Activated CD4-positive, alpha-beta T cell treated with anti-CD3 and anti-CD28 coated beads, Interleukin-2, amount 10 ng/mL, durations not matched to agents 24 days and 14 days (primary cell): Measurements from ENCODE around the gene NCR3LG1. TPM values are rescaled to one million over a fixed set of nuclear protein-coding genes. Genes with fewer than 3 reads are reported as not detected.

Experiments used
- DNase-seq: peaks from one replicate; pipeline ENCODE4 v3.0.0; 2022
- H3K27ac Mint-ChIP-seq: one replicate; pipeline ENCODE4 v1.8.0; 2022; ENCODE audit warnings: mild to moderate bottlenecking, mixed read lengths
- H3K27me3 Mint-ChIP-seq: one replicate; pipeline ENCODE4 v1.8.0; 2022; ENCODE audit warnings: mixed read lengths
- H3K36me3 Mint-ChIP-seq: one replicate; pipeline ENCODE4 v1.8.0; 2022; ENCODE audit warnings: low read depth, mild to moderate bottlenecking, mixed read lengths
- H3K4me1 Mint-ChIP-seq: one replicate; pipeline ENCODE4 v1.8.0; 2021; ENCODE audit warnings: mixed read lengths
- H3K4me3 Mint-ChIP-seq: one replicate; pipeline ENCODE4 v1.8.0; 2022; ENCODE audit warnings: mild to moderate bottlenecking, moderate library complexity, mixed read lengths
- H3K9me3 Mint-ChIP-seq: one replicate; pipeline ENCODE4 v1.8.0; 2021; ENCODE audit warnings: mixed read lengths
- intact Hi-C: fragments of 100-400 bp; cut with micrococcal nuclease; formaldehyde crosslinking; loops from one replicate; pipeline ENCODE4 v1.15.1; 2023
- total RNA-seq: library from RNA; stranded (reverse); gene quantifications from 2 replicates; pipeline ENCODE4 v1.2.3, GENCODE V29; 2022

The NCR3LG1 gene
- total RNA-seq, 1 donor from 2014 or later, result 4.5 TPM

DNA sequence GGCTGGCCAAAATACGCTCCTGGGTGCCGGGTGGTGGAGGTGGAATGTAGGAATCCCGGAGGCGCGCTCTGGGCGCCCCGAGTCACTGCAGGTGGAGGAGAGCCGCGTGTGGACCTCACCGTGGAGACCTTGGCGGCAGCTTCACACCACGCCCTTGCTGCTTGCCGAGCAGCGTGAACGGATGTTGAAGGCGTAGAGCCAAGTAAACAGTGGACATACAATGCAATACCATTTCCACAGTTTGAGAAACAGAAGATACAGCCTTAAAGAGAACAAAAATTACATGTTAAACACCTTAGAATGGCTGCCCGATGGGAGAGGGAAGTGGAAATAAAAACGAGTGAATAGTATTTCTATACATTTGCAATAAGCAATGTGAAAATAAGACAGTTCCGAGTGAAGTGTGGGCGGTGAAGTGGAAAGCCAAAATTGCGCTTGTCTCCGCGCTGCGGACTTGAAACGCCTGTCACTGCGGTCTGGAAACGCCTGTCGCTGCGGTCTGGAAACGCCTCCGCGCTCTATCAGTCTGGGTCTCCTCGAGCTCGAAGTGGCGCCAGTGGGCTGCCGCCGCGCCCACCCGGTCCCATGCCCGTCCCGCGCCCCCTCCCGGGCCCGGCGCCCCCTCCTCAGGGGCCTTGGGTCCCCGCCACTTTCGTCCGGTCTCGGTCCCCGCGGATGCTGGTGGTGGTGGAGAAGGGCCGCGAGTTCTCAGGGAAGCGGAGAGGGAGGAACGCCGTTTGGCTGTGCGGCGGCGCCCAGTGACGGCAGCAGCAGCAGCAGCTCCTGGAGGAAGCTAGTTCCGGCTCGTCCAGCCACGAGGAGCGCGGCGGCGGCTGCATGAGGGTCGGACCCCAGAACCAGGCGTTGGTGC, 1.6 kb downstream of the NCR3LG1 start:
- H3K4me1 Mint-ChIP-seq, result peaks cover 27% of the 10 kb centered on the region
- intact Hi-C loops, result loop anchor here (1.0 to 5.0 kb wide), 3 partner anchors 55 to 276 kb away; partner anchors contain the start of gene RPS13

DNA sequence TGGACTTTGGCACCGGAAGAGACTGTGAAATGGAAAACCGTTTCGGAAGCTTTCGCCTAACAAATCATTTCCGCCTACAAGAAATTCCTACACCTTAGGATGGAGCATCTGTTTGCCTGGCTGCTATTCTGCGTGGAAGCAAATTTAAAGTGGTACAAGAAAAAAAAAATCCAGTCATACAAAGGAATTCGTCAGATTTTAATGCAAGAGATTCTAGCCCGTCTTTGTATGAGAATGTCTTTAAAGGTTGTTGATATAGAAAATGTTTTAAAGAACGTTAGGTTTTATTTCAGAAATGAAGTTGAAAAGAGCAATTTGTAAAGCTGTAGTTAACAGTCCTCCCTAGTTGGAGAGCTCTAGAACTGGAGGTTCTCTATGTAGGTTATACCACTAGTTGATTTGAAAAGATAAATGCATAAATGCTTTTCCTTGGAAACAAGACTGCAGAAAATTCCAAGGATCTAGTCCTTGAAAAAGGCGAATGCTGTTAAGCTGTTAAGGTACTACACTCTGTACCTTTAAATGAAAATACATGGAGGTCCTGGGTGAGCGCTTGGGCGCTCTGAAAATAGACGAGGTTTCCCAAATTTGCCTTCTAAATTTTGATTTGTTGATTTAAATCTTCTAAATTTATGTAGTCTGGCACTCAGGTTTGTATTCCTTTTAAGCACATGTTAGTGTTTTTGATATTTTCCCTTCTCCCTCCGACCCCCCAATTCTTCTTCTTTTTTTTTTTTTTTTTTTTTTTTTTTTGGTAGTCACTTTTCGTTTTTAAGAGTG, 2.4 kb downstream of the NCR3LG1 start:
- peak overlapping the region; percentile 93 for H3K4me3 Mint-ChIP-seq
- H3K36me3 Mint-ChIP-seq, result peaks cover 5% of the 10 kb centered on the region
- peaks cover 34% of the 10 kb centered on the region for H3K27me3 Mint-ChIP-seq
- no peaks in the 10 kb centered on the region for H3K9me3 Mint-ChIP-seq
- peaks cover 29% of the 10 kb centered on the region for H3K4me1 Mint-ChIP-seq
- intact Hi-C loops, result loop anchor here (1.0 to 5.0 kb wide), 7 partner anchors 14 to 451 kb away; partner anchors contain the start of genes KCNJ11 and RPS13
- H3K27ac Mint-ChIP-seq, result peak overlapping the region; percentile 82
- DNase-seq, result no peak

More for the DNA sequence above, 1.6 kb downstream of the NCR3LG1 start:
- H3K9me3 Mint-ChIP-seq, result no peaks in the 10 kb centered on the region
- peak; percentile 83 for DNase-seq
- peak overlapping the region; percentile 92 for H3K27ac Mint-ChIP-seq
- H3K4me3 Mint-ChIP-seq, result peak overlapping the region; percentile 93
- H3K36me3 Mint-ChIP-seq, result peaks cover 4% of the 10 kb centered on the region
- peaks cover 34% of the 10 kb centered on the region for H3K27me3 Mint-ChIP-seq

DNA sequence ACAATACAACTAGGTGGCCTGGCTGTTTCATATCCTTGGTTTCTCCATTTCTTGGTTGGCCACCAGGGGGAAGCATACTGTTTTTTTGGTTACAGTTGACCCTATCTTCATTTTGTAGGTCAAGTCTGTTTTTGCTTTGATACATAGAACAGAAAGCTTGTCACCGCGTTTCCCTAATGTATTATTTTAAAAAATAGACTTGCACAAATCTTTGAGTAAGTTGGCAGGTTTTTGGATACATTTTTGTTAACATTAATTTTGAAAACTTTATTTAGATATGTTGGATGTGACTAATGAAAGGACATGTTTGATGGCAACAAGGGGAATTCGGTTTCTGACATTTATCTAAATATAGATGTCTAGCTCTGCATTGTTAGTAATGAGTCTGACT, 3.0 kb downstream of the NCR3LG1 start:
- Mint-ChIP-seq H3K36me3 (peaks cover 6% of the 10 kb centered on the region), H3K4me3 (peak overlapping the region; percentile 93), H3K4me1 (peaks cover 29% of the 10 kb centered on the region), H3K27ac (peak overlapping the region; percentile 16), H3K9me3 (no peaks in the 10 kb centered on the region), H3K27me3 (peaks cover 34% of the 10 kb centered on the region)
- peak; percentile 90 for DNase-seq
- intact Hi-C loops, result loop anchor here (1.0 to 5.0 kb wide), 5 partner anchors 14 to 452 kb away; partner anchors contain the start of genes KCNJ11 and RPS13

DNA sequence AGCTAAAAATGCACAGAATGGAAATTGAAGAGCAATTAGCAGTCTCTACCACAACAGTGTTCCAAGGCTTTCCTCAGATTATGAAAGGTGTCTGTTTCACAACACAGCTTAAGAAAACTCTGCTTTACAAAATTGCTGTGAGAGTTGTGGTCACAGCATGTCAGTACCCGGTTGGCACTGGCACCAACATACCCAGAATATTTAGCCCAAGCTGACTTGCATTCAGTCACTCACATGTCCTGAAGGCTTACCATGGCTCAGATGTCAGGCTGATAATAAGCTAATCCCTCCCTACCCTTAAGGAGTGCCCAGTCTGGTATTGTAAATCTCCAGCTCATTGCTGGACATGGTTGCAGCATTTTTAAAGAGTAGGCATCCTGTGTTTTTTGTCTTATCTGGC, 14.9 kb downstream of the NCR3LG1 start:
- no peak overlapping the region for H3K27ac Mint-ChIP-seq
- peaks cover 21% of the 10 kb centered on the region for H3K9me3 Mint-ChIP-seq

DNA sequence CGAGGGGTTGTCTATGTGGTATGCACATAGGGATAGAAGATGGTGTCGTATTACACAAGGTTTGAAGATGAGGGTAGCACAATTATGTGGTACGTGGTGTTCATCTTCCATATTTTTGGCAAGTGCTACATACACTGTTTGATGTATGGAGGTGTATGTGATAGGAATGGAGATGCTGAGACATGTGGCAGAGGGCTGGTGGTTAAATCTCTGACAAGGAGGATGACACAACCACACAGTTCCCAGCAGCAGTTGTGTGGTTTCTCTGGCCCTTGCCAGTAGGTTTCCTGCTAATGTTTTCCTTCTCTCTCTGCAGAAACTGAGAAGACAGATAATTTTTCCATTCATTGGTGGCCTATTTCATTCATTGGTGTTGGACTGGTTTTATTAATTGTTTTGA, 17.0 kb downstream of the NCR3LG1 start:
- peak overlapping the region; percentile 45 for H3K27ac Mint-ChIP-seq

More for the DNA sequence above, 14.9 kb downstream of the NCR3LG1 start:
- DNase-seq, result no peak
- H3K4me3 Mint-ChIP-seq, result no peak overlapping the region
- H3K27me3 Mint-ChIP-seq, result peaks cover 5% of the 10 kb centered on the region
- peaks cover 34% of the 10 kb centered on the region for H3K36me3 Mint-ChIP-seq
- peaks cover 10% of the 10 kb centered on the region for H3K4me1 Mint-ChIP-seq
- intact Hi-C loops, result no loop called here

DNA sequence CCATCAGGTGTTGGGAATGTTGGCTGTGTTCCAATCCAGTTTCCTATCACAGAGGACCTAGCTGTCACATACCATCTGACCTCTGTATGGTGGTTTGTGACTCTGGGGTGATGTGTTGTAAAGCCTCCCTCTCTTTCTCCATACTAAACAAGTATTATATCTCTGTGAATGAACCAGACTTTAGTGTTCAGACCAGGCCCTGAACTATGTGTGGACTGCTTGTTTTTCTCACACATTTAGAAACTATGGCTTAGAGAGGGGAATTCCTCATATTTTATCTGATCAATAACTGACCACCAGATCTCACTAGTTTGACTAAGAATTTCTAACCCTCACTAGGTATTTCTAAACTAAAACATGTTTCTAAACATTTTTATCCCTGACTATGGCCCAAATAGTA, 17.5 kb downstream of the NCR3LG1 start:
- H3K4me1 Mint-ChIP-seq, result peaks cover 10% of the 10 kb centered on the region
- peak overlapping the region; percentile 45 for H3K27ac Mint-ChIP-seq
- H3K9me3 Mint-ChIP-seq, result peaks cover 31% of the 10 kb centered on the region
- intact Hi-C loops, result loop anchor here (1.0 kb wide), 1 partner anchor 138 kb away; no protein-coding TSS in a partner anchor
- peaks cover 45% of the 10 kb centered on the region for H3K36me3 Mint-ChIP-seq
- H3K4me3 Mint-ChIP-seq, result peak overlapping the region; percentile 20
- H3K27me3 Mint-ChIP-seq, result peaks cover 5% of the 10 kb centered on the region
- no peak for DNase-seq

More for the DNA sequence above, 17.0 kb downstream of the NCR3LG1 start:
- H3K4me3 Mint-ChIP-seq, result no peak overlapping the region
- peaks cover 45% of the 10 kb centered on the region for H3K36me3 Mint-ChIP-seq
- DNase-seq, result no peak
- intact Hi-C loops, result loop anchor here (1.0 kb wide), 1 partner anchor 14 kb away; no protein-coding TSS in a partner anchor
- peaks cover 31% of the 10 kb centered on the region for H3K9me3 Mint-ChIP-seq
- peaks cover 5% of the 10 kb centered on the region for H3K27me3 Mint-ChIP-seq
- peaks cover 10% of the 10 kb centered on the region for H3K4me1 Mint-ChIP-seq

DNA sequence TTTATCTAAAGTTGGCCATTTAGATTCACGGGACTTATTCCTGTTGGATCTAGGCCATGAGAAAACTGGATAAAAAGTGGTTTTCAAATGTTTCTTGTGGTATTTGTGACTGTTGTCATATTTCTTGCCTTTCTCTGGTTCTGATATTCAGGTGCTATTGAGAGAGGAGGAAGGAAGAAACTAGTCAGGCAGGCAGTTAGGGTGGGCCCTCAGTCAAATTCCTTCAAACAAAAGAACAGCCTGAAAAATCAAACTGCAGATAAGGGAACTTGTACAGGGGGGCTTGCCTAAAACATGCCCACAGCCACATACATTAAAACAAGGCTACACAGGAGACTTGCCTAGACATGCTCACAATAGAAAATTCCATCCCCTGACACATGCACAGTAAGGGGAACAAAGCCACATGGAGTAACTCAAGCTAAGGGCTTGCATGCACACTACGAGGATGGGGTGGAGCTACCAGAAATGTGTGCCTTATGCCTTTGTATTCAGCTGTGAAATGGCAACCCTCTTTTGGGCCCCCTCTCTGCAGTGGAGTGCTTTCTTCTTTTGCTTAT, 18.2 kb downstream of the NCR3LG1 start:
- no peak overlapping the region for H3K4me3 Mint-ChIP-seq
- peak overlapping the region; percentile 40 for H3K27ac Mint-ChIP-seq
- H3K36me3 Mint-ChIP-seq, result peaks cover 47% of the 10 kb centered on the region
- H3K9me3 Mint-ChIP-seq, result peaks cover 31% of the 10 kb centered on the region
- H3K4me1 Mint-ChIP-seq, result peaks cover 10% of the 10 kb centered on the region
- DNase-seq, result no peak
- intact Hi-C loops, result loop anchor here (1.0 kb wide), 1 partner anchor 138 kb away; no protein-coding TSS in a partner anchor
- H3K27me3 Mint-ChIP-seq, result peaks cover 5% of the 10 kb centered on the region

DNA sequence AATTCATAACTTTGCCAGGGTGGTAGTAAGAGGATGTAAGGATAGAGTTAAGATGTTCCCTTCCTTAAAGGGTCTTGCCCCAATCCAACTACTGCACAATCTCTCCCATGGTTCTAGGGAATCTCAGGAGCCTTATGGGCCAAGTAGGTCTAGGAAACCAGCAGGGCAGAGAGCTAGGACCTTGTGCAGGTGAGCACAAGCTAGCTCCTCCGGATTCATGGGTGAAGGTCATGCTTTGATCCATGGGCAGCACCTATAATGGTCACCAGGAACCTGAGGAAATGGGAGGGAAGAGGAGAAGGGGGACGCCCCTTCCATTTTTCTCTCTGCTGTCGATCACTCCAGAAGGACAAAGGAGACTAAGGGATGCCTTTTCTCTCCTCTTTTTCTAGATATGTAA, 20.0 kb downstream of the NCR3LG1 start:
- H3K9me3 Mint-ChIP-seq, result peaks cover 31% of the 10 kb centered on the region
- intact Hi-C loops, result no loop called here
- H3K27me3 Mint-ChIP-seq, result no peaks in the 10 kb centered on the region
- H3K4me3 Mint-ChIP-seq, result no peak overlapping the region
- no peak overlapping the region for H3K27ac Mint-ChIP-seq
- peaks cover 10% of the 10 kb centered on the region for H3K4me1 Mint-ChIP-seq
- DNase-seq, result no peak
- H3K36me3 Mint-ChIP-seq, result peaks cover 44% of the 10 kb centered on the region

DNA sequence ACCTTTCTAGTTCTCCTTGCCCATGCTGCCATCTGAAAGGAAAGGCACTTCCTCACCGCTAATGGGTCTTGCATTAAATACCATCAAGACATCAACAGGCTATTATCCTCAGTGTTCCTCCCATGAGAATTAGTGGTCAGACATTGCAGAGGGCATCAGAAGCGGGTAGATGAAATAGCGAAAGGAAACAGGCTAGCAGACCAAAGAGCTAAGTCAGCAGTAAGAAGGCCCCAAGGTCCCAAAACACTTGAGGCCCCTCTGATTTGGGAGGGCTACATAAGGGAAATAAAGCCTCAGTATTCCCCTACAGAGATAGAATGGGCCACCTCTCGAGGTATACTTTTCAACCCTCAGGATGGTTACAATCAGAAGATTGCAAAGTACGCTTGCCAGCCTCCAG, 23.9 kb downstream of the NCR3LG1 start:
- Mint-ChIP-seq H3K27ac (no peak overlapping the region), H3K27me3 (no peaks in the 10 kb centered on the region)

DNA sequence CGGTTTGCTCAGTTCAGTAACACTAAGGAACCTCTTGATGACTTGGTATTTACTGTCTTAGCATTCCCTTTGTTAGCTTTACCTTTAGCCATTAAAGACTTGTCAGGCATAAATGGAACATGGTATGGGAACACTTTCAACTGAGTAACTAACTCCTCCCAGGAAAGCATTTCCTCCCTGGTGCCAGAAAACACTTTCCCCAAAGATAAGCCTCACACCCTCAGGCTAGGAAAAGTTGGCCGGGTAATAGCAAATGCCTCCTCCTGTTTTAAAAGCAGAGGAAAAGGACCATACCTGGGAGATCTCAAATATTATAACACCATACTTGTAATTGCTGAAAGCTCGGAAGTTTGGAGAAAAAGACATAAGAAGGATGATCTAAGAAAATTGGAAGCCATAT, 24.9 kb downstream of the NCR3LG1 start:
- Mint-ChIP-seq H3K27ac (no peak overlapping the region), H3K9me3 (peaks cover 11% of the 10 kb centered on the region), H3K27me3 (peaks cover 1% of the 10 kb centered on the region), H3K4me3 (no peak overlapping the region), H3K4me1 (no peaks in the 10 kb centered on the region), H3K36me3 (peaks cover 19% of the 10 kb centered on the region)
- intact Hi-C loops, result no loop called here
- DNase-seq, result no peak

More for the DNA sequence above, 23.9 kb downstream of the NCR3LG1 start:
- Mint-ChIP-seq H3K4me1 (no peaks in the 10 kb centered on the region), H3K9me3 (peaks cover 20% of the 10 kb centered on the region), H3K36me3 (peaks cover 28% of the 10 kb centered on the region), H3K4me3 (no peak overlapping the region)
- intact Hi-C loops, result no loop called here
- no peak for DNase-seq

DNA sequence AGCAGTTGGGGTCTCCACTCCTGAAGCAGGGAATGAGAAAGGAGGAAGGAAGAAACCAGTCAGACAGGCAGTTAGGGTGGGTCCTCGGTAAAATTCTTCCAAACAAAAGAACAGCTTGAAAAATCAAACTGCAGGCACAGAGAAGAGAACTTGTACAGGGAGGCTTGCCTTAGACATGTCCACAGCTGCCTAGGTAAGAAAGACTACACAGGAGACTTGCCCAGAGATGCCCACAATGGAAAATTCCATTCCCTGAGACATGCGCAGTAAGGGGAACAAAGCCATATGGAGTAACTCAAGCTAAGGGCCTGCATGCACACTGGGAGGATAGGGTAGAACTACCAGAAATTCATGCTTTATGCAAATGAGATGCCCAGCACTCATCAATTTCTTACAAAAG, 27.1 kb downstream of the NCR3LG1 start:
- H3K4me3 Mint-ChIP-seq, result no peak overlapping the region
- no peaks in the 10 kb centered on the region for H3K9me3 Mint-ChIP-seq
- H3K27me3 Mint-ChIP-seq, result peaks cover 2% of the 10 kb centered on the region
- no peak for DNase-seq
- H3K27ac Mint-ChIP-seq, result no peak overlapping the region
- intact Hi-C loops, result no loop called here
- peaks cover 5% of the 10 kb centered on the region for H3K36me3 Mint-ChIP-seq
- H3K4me1 Mint-ChIP-seq, result no peaks in the 10 kb centered on the region

DNA sequence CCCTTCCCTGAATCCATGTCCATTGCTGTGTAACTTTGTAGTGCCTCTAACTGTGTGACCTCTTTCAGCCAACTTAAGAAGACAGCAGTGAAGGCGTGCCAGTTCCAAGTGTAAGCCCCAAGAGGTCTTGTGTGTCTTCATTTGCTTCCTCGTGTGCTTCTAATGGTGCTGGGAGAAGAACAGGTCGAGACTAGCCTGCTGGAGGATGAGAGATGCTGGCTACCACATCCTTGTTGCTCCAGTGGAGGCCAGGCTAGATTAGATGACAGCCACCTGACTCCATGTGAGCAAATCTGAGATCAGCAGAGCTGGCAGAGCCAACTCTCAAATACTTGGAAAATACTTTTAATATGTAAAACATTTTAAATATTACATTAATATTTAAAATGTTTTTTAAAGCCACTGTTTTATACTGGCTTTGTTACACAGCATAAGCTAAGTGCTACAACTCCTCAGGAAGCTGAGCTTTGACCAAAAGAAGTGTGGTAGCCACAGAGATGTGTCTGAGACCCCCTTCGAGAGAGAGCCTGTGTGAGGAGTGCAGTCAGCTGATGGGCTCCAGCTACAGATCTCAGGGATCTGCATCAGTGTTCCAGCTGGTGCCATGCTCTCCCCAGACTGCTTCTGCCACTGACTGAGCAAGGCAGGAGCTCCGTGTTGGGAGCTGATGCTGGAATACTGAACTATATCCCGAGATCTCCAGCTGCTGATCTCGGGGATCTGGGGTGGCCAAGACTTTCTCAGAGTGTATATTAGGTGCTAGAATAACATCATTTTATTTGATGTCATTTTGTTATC, 28.0 kb downstream of the NCR3LG1 start:
- H3K9me3 Mint-ChIP-seq, result no peaks in the 10 kb centered on the region
- DNase-seq, result no peak
- H3K4me3 Mint-ChIP-seq, result no peak overlapping the region
- H3K4me1 Mint-ChIP-seq, result no peaks in the 10 kb centered on the region
- no peak overlapping the region for H3K27ac Mint-ChIP-seq
- intact Hi-C loops, result loop anchor here (10.0 kb wide), 1 partner anchor 355 kb away; the partner anchor contains the start of gene KCNC1
- peaks cover 4% of the 10 kb centered on the region for H3K36me3 Mint-ChIP-seq
- H3K27me3 Mint-ChIP-seq, result peaks cover 2% of the 10 kb centered on the region

DNA sequence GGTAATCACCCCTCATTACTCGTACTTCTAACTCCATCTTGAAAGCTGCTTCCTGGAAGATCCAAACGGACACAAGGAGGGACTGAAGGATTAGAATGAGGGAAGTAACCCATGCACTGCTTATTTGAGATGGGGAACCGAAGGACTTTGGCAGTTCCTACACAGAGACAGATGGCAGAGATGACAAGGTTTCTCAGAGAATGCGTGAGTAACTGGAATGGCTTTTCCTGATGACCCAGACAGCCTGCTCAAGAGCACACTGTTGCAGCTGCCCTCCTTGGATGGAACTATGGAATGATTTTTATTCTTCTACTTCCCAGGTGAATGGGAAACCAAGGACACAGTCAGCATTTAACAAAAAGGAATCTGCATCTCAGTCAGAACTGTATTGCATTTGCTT, 29.6 kb downstream of the NCR3LG1 start:
- no peaks in the 10 kb centered on the region for H3K9me3 Mint-ChIP-seq
- H3K27me3 Mint-ChIP-seq, result peaks cover 6% of the 10 kb centered on the region
- H3K4me3 Mint-ChIP-seq, result no peak overlapping the region
- H3K27ac Mint-ChIP-seq, result no peak overlapping the region
- H3K4me1 Mint-ChIP-seq, result no peaks in the 10 kb centered on the region
- no peak for DNase-seq
- intact Hi-C loops, result loop anchor here (10.0 kb wide), 1 partner anchor 354 kb away; the partner anchor contains the start of gene KCNC1
- peaks cover 4% of the 10 kb centered on the region for H3K36me3 Mint-ChIP-seq
